Suppressor macrophage treated with lipopolysaccharide for 4 hours (primary cell): ENCODE results near the gene ATCAY.
"Not testable (repeated sequence)": the region's sequence is repeated elsewhere in the genome, so short reads cannot be mapped to it uniquely, and the experiment has no call there.

Source experiments
- DNase-seq: peaks from one replicate; pipeline ENCODE4 v3.0.0-alpha.2; 2020

Gene ATCAY

GRCh38 chr19:3904233-3904632, 23.7 kb downstream of the ATCAY start:
- no peak for DNase-seq

- no peak for DNase-seq
Measured at GRCh38 chr19:3907626-3908265, 27.3 kb downstream of the ATCAY start.

GRCh38 chr19:3908266-3909054, 28.0 kb downstream of the ATCAY start:
- no peak for DNase-seq

GRCh38 chr19:3910105-3910504, 29.6 kb downstream of the ATCAY start:
- DNase-seq, result no peak

GRCh38 chr19:3914199-3914598, 33.7 kb downstream of the ATCAY start:
- DNase-seq, result no peak

- DNase-seq, result no peak
Measured at GRCh38 chr19:3916033-3916432, 35.5 kb downstream of the ATCAY start.

GRCh38 chr19:3919793-3920192, 39.3 kb downstream of the ATCAY start:
- DNase-seq, result no peak

- no peak for DNase-seq
Measured at GRCh38 chr19:3923096-3923758, 42.7 kb downstream of the ATCAY start.

- DNase-seq, result no peak
Measured at GRCh38 chr19:3923912-3924311, 43.4 kb downstream of the ATCAY start.

GRCh38 chr19:3931041-3931440, 50.6 kb downstream of the ATCAY start:
- DNase-seq, result no peak

GRCh38 chr19:3932931-3933810, 52.7 kb downstream of the ATCAY start, which contains the start of gene NMRK2:
Gene NMRK2, plus strand, starts transcription at chr19:3933069. Its CDS starts 603 bp downstream, at chr19:3933672.
- DNase-seq, result no peak

- no peak for DNase-seq
Measured at GRCh38 chr19:3936506-3937442, 56.3 kb downstream of the ATCAY start.

- DNase-seq, result not testable (repeated sequence)
Measured at GRCh38 chr19:3938300-3938950, 57.9 kb downstream of the ATCAY start.

GRCh38 chr19:3942790-3943409, 62.4 kb downstream of the ATCAY start:
- no peak for DNase-seq

GRCh38 chr19:3944018-3944721, 63.7 kb downstream of the ATCAY start:
- no peak for DNase-seq

- no peak for DNase-seq
Measured at GRCh38 chr19:3945838-3946237, 65.4 kb downstream of the ATCAY start.

GRCh38 chr19:3947316-3947933, 66.9 kb downstream of the ATCAY start:
- DNase-seq, result not testable (repeated sequence)

GRCh38 chr19:3949294-3949693, 68.8 kb downstream of the ATCAY start:
- DNase-seq, result no peak
